IMR-90 (cell line): ENCODE data around the gene IL1RAPL1. TPM values are rescaled to one million over a fixed set of nuclear protein-coding genes. Genes with fewer than 3 reads are reported as not detected.

Experiments used
- ATAC-seq: fragments of 200-7000 bp; cut with Tn5 transposase; 2 replicates; pipeline ENCODE4 v1.9.1; 2020; ENCODE audit warnings: low read depth, mild to moderate bottlenecking, moderate library complexity
- BruUV-seq: library from RNA; stranded (reverse); fragments of 400-500 nt; replicated peaks from 2 replicates; lab custom pipeline; 2021; lab: Mats Ljungman, UMichigan
- CTCF ChIA-PET: fragments of 300-600 bp; formaldehyde crosslinking; extraction: SDS; loops from one replicate; lab custom pipeline; 2021; ENCODE audit warnings: antibody characterized with exemption; lab: Yijun Ruan, JAX
- POLR2A ChIA-PET: fragments of 300-600 bp; sonication (Branson Sonifier 250); formaldehyde crosslinking; loops from one replicate; lab custom pipeline; 2022; ENCODE audit warnings: antibody characterized with exemption; ENCODE audit not compliant: unreplicated experiment; lab: Charles Lee
- DNase-seq: peaks from one replicate; pipeline ENCODE4 v3.0.0; 2013
- H2AFZ ChIP-seq: replicated peaks from 2 replicates; pipeline ENCODE3; 2013; ENCODE audit warnings: low read length, mild to moderate bottlenecking; ENCODE audit not compliant: poor library complexity
- H2AK5ac ChIP-seq: 2 replicates; pipeline ENCODE4 v1.6.1; 2013; ENCODE audit warnings: low read depth, low read length, inconsistent platforms
- H2AK9ac ChIP-seq: replicated peaks from 2 replicates; pipeline ENCODE3; 2013; ENCODE audit warnings: mild to moderate bottlenecking, low read depth, low read length, moderate library complexity; ENCODE audit not compliant: poor library complexity
- H2BK120ac ChIP-seq: 2 replicates; pipeline ENCODE4 v1.6.1; 2013; ENCODE audit warnings: low read depth, low read length, inconsistent platforms
- H2BK15ac ChIP-seq: 3 replicates; pipeline ENCODE4 v1.6.1; 2013; ENCODE audit warnings: low read depth, low read length, inconsistent platforms
- H2BK20ac ChIP-seq: 2 replicates; pipeline ENCODE4 v1.6.1; 2013; ENCODE audit warnings: low read depth, mild to moderate bottlenecking, inconsistent platforms, low read length, moderate library complexity
- H2BK5ac ChIP-seq: 2 replicates; pipeline ENCODE4 v1.6.1; 2013; ENCODE audit warnings: mild to moderate bottlenecking, low read depth, low read length, inconsistent platforms; ENCODE audit not compliant: poor library complexity, severe bottlenecking
- H3K14ac ChIP-seq: replicated peaks from 2 replicates; pipeline ENCODE4 v1.6.1; 2013; ENCODE audit warnings: low read depth, low read length, inconsistent platforms
- H3K18ac ChIP-seq: 2 replicates; pipeline ENCODE4 v1.6.1; 2013; ENCODE audit warnings: low read depth, low read length, control low read depth
- H3K23ac ChIP-seq: 2 replicates; pipeline ENCODE4 v1.6.1; 2013; ENCODE audit warnings: low read depth, low read length, inconsistent platforms
- H3K27ac ChIP-seq: 2 replicates; pipeline ENCODE4 v1.5.1; 2013; ENCODE audit warnings: mild to moderate bottlenecking, control low read depth, low read length; ENCODE audit not compliant: insufficient read depth
- H3K27me3 ChIP-seq: 2 replicates; pipeline ENCODE4 v1.6.1; 2013; ENCODE audit warnings: low read length; ENCODE audit not compliant: control insufficient read depth, insufficient read depth
- H3K36me3 ChIP-seq: 2 replicates; pipeline ENCODE4 v1.6.1; 2013; ENCODE audit warnings: low read length, mixed read lengths; ENCODE audit not compliant: control insufficient read depth, insufficient read depth
- H3K4ac ChIP-seq: 2 replicates; pipeline ENCODE4 v1.6.1; 2013; ENCODE audit warnings: low read depth, low read length, inconsistent platforms
- H3K4me1 ChIP-seq: 2 replicates; pipeline ENCODE4 v1.6.1; 2013; ENCODE audit warnings: low read length, mixed read lengths; ENCODE audit not compliant: control insufficient read depth, insufficient read depth
- H3K4me2 ChIP-seq: 2 replicates; pipeline ENCODE4 v1.6.1; 2013; ENCODE audit warnings: low read depth, mild to moderate bottlenecking, control low read depth, low read length, moderate library complexity
- H3K4me3 ChIP-seq: 2 replicates; pipeline ENCODE4 v1.5.1; 2013; ENCODE audit warnings: low read depth, mild to moderate bottlenecking, control low read depth, low read length, moderate library complexity; ENCODE audit not compliant: insufficient read depth
- H3K56ac ChIP-seq: 2 replicates; pipeline ENCODE4 v1.6.1; 2013; ENCODE audit warnings: low read length, inconsistent platforms; ENCODE audit not compliant: insufficient read depth; ENCODE audit errors: extremely low read depth
- H3K79me1 ChIP-seq, 2 experiments: 2 replicates each; pipeline ENCODE4 v1.6.1; 2013; ENCODE audit warnings: low read length in 2 of 2, inconsistent platforms in 1 of 2, low read depth in 1 of 2
- H3K9ac ChIP-seq: 2 replicates; pipeline ENCODE4 v1.6.1; 2013; ENCODE audit warnings: low read depth, low read length, control low read depth
- H3K9me1 ChIP-seq: 2 replicates; pipeline ENCODE4 v1.6.1; 2013; ENCODE audit warnings: low read length, inconsistent platforms; ENCODE audit not compliant: insufficient read depth
- H3K9me3 ChIP-seq: 2 replicates; pipeline ENCODE4 v1.6.1; 2013; ENCODE audit warnings: low read length; ENCODE audit not compliant: control insufficient read depth, insufficient read depth
- H4K20me1 ChIP-seq: 2 replicates; pipeline ENCODE4 v1.6.1; 2013; ENCODE audit warnings: low read length, inconsistent platforms; ENCODE audit not compliant: insufficient read depth
- H4K5ac ChIP-seq: 2 replicates; pipeline ENCODE4 v1.6.1; 2013; ENCODE audit warnings: mild to moderate bottlenecking, low read depth, low read length, control low read depth
- H4K8ac ChIP-seq, 2 experiments: 2 replicates each; pipeline ENCODE4 v1.6.1; 2013; ENCODE audit warnings: low read depth in 2 of 2, low read length in 2 of 2, control low read depth in 1 of 2, inconsistent platforms in 1 of 2
- H4K91ac ChIP-seq: 2 replicates; pipeline ENCODE4 v1.6.1; 2013; ENCODE audit warnings: low read depth, low read length, inconsistent platforms; ENCODE audit not compliant: insufficient read depth
- BHLHE40 ChIP-seq: fragments of 150-350 bp; IDR thresholded peaks from 2 replicates; pipeline ENCODE4 v1.6.1; 2016; ENCODE audit warnings: mild to moderate bottlenecking, low read depth, low read length
- CEBPB ChIP-seq: IDR thresholded peaks from 2 replicates; pipeline ENCODE4 v1.6.1; 2012; ENCODE audit warnings: low read depth, low read length, improper control_type of control experiment
- CHD1 ChIP-seq: IDR thresholded peaks from 2 replicates; pipeline ENCODE4 v1.6.1; 2012; ENCODE audit warnings: low read depth, low read length, improper control_type of control experiment
- CTCF ChIP-seq: conservative IDR thresholded peaks from 2 replicates; pipeline ENCODE4 v1.5.1; 2012; ENCODE audit warnings: mild to moderate bottlenecking, low read depth, low read length, improper control_type of control experiment
- FOS ChIP-seq: fragments of 150-350 bp; IDR thresholded peaks from 2 replicates; pipeline ENCODE4 v1.6.1; 2016; ENCODE audit warnings: low read depth, low read length
- MAFK ChIP-seq: IDR thresholded peaks from 2 replicates; pipeline ENCODE4 v1.6.1; 2012; ENCODE audit warnings: low read depth, low read length, improper control_type of control experiment
- MAZ ChIP-seq: IDR thresholded peaks from 2 replicates; pipeline ENCODE4 v1.6.1; 2012; ENCODE audit warnings: low read depth, mild to moderate bottlenecking, low read length, improper control_type of control experiment, moderate library complexity, borderline replicate concordance
- MXI1 ChIP-seq: IDR thresholded peaks from 2 replicates; pipeline ENCODE4 v1.6.1; 2012; ENCODE audit warnings: low read depth, mild to moderate bottlenecking, low read length, moderate library complexity, borderline replicate concordance
- NFE2L2 ChIP-seq: fragments of 150-350 bp; IDR thresholded peaks from 2 replicates; pipeline ENCODE4 v1.6.1; 2016; ENCODE audit warnings: low read depth, mild to moderate bottlenecking, low read length
- POLR2A ChIP-seq: IDR thresholded peaks from 2 replicates; pipeline ENCODE4 v1.6.1; 2012; ENCODE audit warnings: mild to moderate bottlenecking, low read depth, low read length
- RAD21 ChIP-seq: IDR thresholded peaks from 2 replicates; pipeline ENCODE4 v1.6.1; 2012; ENCODE audit warnings: low read length, improper control_type of control experiment
- RCOR1 ChIP-seq: IDR thresholded peaks from 2 replicates; pipeline ENCODE4 v1.6.1; 2012; ENCODE audit warnings: mild to moderate bottlenecking, low read length, improper control_type of control experiment; ENCODE audit not compliant: insufficient replicate concordance
- RFX5 ChIP-seq: IDR thresholded peaks from 2 replicates; pipeline ENCODE4 v1.8.0; 2012; ENCODE audit warnings: low read depth, mild to moderate bottlenecking, low read length, moderate library complexity
- SMC3 ChIP-seq: fragments of 150-350 bp; IDR thresholded peaks from 2 replicates; pipeline ENCODE4 v1.6.1; 2016; ENCODE audit warnings: low read depth, mild to moderate bottlenecking, antibody characterized with exemption, low read length, moderate library complexity
- USF2 ChIP-seq: fragments of 150-350 bp; IDR thresholded peaks from 2 replicates; pipeline ENCODE4 v1.6.1; 2017; ENCODE audit warnings: mild to moderate bottlenecking, antibody characterized with exemption, low read length, low read depth
- WGBS, 2 experiments: methylation state at CpG; one replicate each; pipeline versions ENCODE4 v1.1.5 to v1.1.7; 2013; ENCODE audit warnings: missing lambda C conversion rate in 2 of 2; ENCODE audit not compliant: insufficient read length in 1 of 2; ENCODE audit errors: extremely low coverage in 2 of 2; 5-methylcytosine and 5-hydroxymethylcytosine counted together
- dilution Hi-C: fragments of 300-500 bp; cut with HindIII; formaldehyde crosslinking; loops from one replicate; pipeline ENCODE4 v1.14.3; 2018; ENCODE audit warnings: low sequenced_read_pairs; ENCODE audit not compliant: unreplicated experiment
- in situ Hi-C: fragments of 300-500 bp; cut with MboI; formaldehyde crosslinking; loops from 3 replicates; pipeline ENCODE4 v1.14.3; 2019; ENCODE audit warnings: low sequenced_read_pairs, inconsistent platforms, mixed read lengths
- intact Hi-C: fragments of 100-400 bp; cut with micrococcal nuclease; formaldehyde crosslinking; loops from 2 replicates; pipeline ENCODE4 v1.10.0; 2022
- polyA plus RNA-seq, 3 experiments: library from polyadenylated mRNA; depleted of rRNA; stranded (reverse); fragments of >200 nt; gene quantifications; 2 replicates each; pipeline ENCODE4 v1.2.3, GENCODE V29; 2012; ENCODE audit warnings: low replicate concordance in 1 of 3
- total RNA-seq: library from RNA; depleted of rRNA; stranded (reverse); fragments of >200 nt; gene quantifications from 2 replicates; pipeline ENCODE4 v1.2.3, GENCODE V29; 2012
- TF ChIP-seq, protein P1 (sequence below): fragments of 150-350 bp; IDR thresholded peaks from 2 replicates; pipeline ENCODE4 v1.6.1; 2016; ENCODE audit warnings: low read depth, mild to moderate bottlenecking, low read length, moderate library complexity, borderline replicate concordance

IL1RAPL1 gene
- total and polyA plus RNA-seq, 2 of the 4 experiments (the other 2 are of a cell fraction) = 1.5 to 9.0 TPM

- H3K27me3 ChIP-seq = no peaks in the 10 kb centered on the region
- H2AK9ac ChIP-seq = no peak overlapping the region
- H2BK120ac ChIP-seq = no peak overlapping the region
- dilution Hi-C loops (no loop called here), intact Hi-C loops (no loop called here), in situ Hi-C loops (no loop called here)
- WGBS, 2 experiments = no CpG with 5 or more reads among the region's 4 CpGs
- no peaks in the 10 kb centered on the region for H4K20me1 ChIP-seq
- H3K27ac ChIP-seq = no peak overlapping the region
- H2AK5ac ChIP-seq = no peak overlapping the region
- no peak overlapping the region for H2BK5ac ChIP-seq
- no peak overlapping the region for H4K91ac ChIP-seq
- no peaks in the 10 kb centered on the region for H3K36me3 ChIP-seq
- H2BK15ac ChIP-seq = no peak overlapping the region
- H3K79me1 ChIP-seq = no peaks in the 10 kb centered on the region
- ChIA-PET CTCF (no interaction called here), POLR2A (no interaction called here)
- no peak for ATAC-seq
- no TSS peak for BruUV-seq
- no peak overlapping the region for H4K5ac ChIP-seq
- H2AFZ ChIP-seq = no peak overlapping the region
- no peak overlapping the region for H3K18ac ChIP-seq
- no peak overlapping the region for H3K23ac ChIP-seq
- H2BK20ac ChIP-seq = no peak overlapping the region
- peak; percentile 64 for DNase-seq
- no peak overlapping the region for H3K4me3 ChIP-seq
- no peak overlapping the region for H3K56ac ChIP-seq
- no peak overlapping the region for H3K4ac ChIP-seq
- H4K8ac ChIP-seq = no peak overlapping the region
- no peaks in the 10 kb centered on the region for H3K9me3 ChIP-seq
- H3K14ac ChIP-seq = no peak overlapping the region
- H3K4me1 ChIP-seq = no peaks in the 10 kb centered on the region
- no peak overlapping the region for H3K9ac ChIP-seq
- H3K9me1 ChIP-seq = no peaks in the 10 kb centered on the region
- TF ChIP-seq NFE2L2 = no peak
- TF ChIP-seq CEBPB = no peak; the same call in 1 of the 2 replicates
- no peak for TF ChIP-seq RFX5
- no peak for TF ChIP-seq CHD1
- TF ChIP-seq, protein P1, sequence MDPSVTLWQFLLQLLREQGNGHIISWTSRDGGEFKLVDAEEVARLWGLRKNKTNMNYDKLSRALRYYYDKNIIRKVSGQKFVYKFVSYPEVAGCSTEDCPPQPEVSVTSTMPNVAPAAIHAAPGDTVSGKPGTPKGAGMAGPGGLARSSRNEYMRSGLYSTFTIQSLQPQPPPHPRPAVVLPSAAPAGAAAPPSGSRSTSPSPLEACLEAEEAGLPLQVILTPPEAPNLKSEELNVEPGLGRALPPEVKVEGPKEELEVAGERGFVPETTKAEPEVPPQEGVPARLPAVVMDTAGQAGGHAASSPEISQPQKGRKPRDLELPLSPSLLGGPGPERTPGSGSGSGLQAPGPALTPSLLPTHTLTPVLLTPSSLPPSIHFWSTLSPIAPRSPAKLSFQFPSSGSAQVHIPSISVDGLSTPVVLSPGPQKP = no peak
- no peak for TF ChIP-seq MXI1
- no peak for TF ChIP-seq CTCF
- no peak for TF ChIP-seq MAFK
- no peak; the same call in 1 of the 2 replicates for TF ChIP-seq FOS
- no peak for TF ChIP-seq RCOR1
- TF ChIP-seq MAZ = no peak
- no peak for TF ChIP-seq BHLHE40
- TF ChIP-seq RAD21 = no peak
- no peak for TF ChIP-seq POLR2A
- no peak for TF ChIP-seq SMC3
- no peak for TF ChIP-seq USF2
- H3K4me2 ChIP-seq = no peak overlapping the region
Measured at GRCh38 chrX:29215251-29215650, 628.0 kb downstream of the IL1RAPL1 start.
